Neural progenitor cell (in vitro differentiated cells): ENCODE measurements around the gene HSD11B1L. TPM values are rescaled to one million over a fixed set of nuclear protein-coding genes. Genes with fewer than 3 reads are reported as not detected.

ENCODE experiments used
- DNase-seq: peaks from one replicate; pipeline ENCODE4 v3.0.0-alpha.2; 2016; ENCODE audit warnings: low spot score
- H2AFZ ChIP-seq: fragments of 200-600 bp; sonication (generic); replicated peaks from 2 replicates; pipeline ENCODE4 v1.6.1; 2016; ENCODE audit warnings: antibody characterized with exemption
- H3F3A ChIP-seq: fragments of 200-600 bp; sonication (generic); 2 replicates; pipeline ENCODE4 v1.6.1; 2016; ENCODE audit warnings: antibody characterized with exemption, low read depth
- H3K27ac ChIP-seq: fragments of 200-600 bp; sonication (generic); 2 replicates; pipeline ENCODE4 v1.5.1; 2016; ENCODE audit warnings: mild to moderate bottlenecking
- H3K27me3 ChIP-seq: fragments of 200-600 bp; sonication (generic); 2 replicates; pipeline ENCODE4 v1.6.1; 2016; ENCODE audit warnings: mild to moderate bottlenecking, moderate library complexity
- H3K36me3 ChIP-seq: fragments of 200-600 bp; sonication (generic); 2 replicates; pipeline ENCODE4 v1.5.1; 2016
- H3K4me1 ChIP-seq: fragments of 200-600 bp; sonication (generic); 2 replicates; pipeline ENCODE4 v1.6.1; 2016; ENCODE audit warnings: mixed run types
- H3K4me2 ChIP-seq: fragments of 200-600 bp; sonication (generic); 2 replicates; pipeline ENCODE4 v1.6.1; 2016
- H3K4me3 ChIP-seq: fragments of 200-600 bp; sonication (generic); 2 replicates; pipeline ENCODE4 v1.5.1; 2016
- H3K79me2 ChIP-seq: fragments of 200-600 bp; sonication (generic); 2 replicates; pipeline ENCODE4 v1.6.1; 2016; ENCODE audit warnings: low read depth
- H3K9ac ChIP-seq: fragments of 200-600 bp; sonication (generic); 2 replicates; pipeline ENCODE4 v1.6.1; 2016
- H3K9me3 ChIP-seq: fragments of 200-600 bp; sonication (generic); 2 replicates; pipeline ENCODE4 v1.5.1; 2016; ENCODE audit warnings: low read depth
- H4K20me1 ChIP-seq: fragments of 200-600 bp; sonication (generic); 2 replicates; pipeline ENCODE4 v1.6.1; 2016; ENCODE audit warnings: low read depth
- H3K27ac Mint-ChIP-seq: 3 replicates; pipeline ENCODE4 v1.8.0; 2021; ENCODE audit warnings: mixed read lengths
- H3K27me3 Mint-ChIP-seq: 2 replicates; pipeline ENCODE4 v1.8.0; 2022; ENCODE audit warnings: low read depth, mild to moderate bottlenecking, inconsistent platforms, moderate library complexity, mixed read lengths; ENCODE audit not compliant: insufficient read depth
- H3K36me3 Mint-ChIP-seq: 3 replicates; pipeline ENCODE4 v1.8.0; 2021; ENCODE audit warnings: mixed read lengths
- H3K4me1 Mint-ChIP-seq: 3 replicates; pipeline ENCODE4 v1.8.0; 2021; ENCODE audit warnings: mixed read lengths
- H3K4me3 Mint-ChIP-seq: 3 replicates; pipeline ENCODE4 v1.8.0; 2021; ENCODE audit warnings: mild to moderate bottlenecking, moderate library complexity, mixed read lengths
- H3K9me3 Mint-ChIP-seq: 3 replicates; pipeline ENCODE4 v1.8.0; 2020; ENCODE audit warnings: mixed read lengths
- EZH2 ChIP-seq: fragments of 200-600 bp; sonication (generic); IDR thresholded peaks from 2 replicates; pipeline ENCODE4 v1.6.1; 2017; ENCODE audit warnings: antibody characterized with exemption, mild to moderate bottlenecking, moderate library complexity
- EZH2phosphoT487 ChIP-seq: fragments of 200-600 bp; sonication (generic); IDR thresholded peaks from 2 replicates; pipeline ENCODE4 v1.6.1; 2017; ENCODE audit warnings: antibody characterized with exemption
- total RNA-seq: library from RNA; depleted of rRNA; stranded (reverse); fragments of >200 nt; gene quantifications from 2 replicates; pipeline ENCODE4 v1.2.3, GENCODE V29; 2015; ENCODE audit warnings: low replicate concordance
- TF ChIP-seq, protein P1 (sequence below): fragments of 200-600 bp; sonication (generic); IDR thresholded peaks from 2 replicates; pipeline ENCODE4 v1.5.1; 2017; ENCODE audit warnings: antibody characterized with exemption, mild to moderate bottlenecking

Gene HSD11B1L
- total RNA-seq, 1 donor from 2014 or later = 7.7 TPM

DNA sequence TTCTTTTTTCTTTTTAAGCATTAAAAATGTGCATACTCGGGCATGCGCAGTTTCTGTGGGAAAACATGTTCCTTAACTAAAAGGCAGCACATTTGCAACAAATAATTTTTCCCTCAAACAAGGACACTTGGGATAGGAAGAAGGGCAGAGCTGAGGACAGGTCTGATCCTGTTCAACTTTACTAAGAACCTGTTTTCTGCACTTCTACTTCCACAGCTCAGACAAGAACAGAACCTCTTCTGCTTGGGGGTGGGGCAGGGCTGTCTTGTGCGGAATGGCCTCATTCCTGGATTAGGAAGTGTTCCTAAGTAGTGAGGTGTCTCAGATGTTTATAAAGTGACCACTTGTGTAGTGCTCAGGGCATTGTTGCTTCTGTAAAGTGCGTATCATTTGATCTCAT lies 39.7 kb upstream of the HSD11B1L start:
- Mint-ChIP-seq H3K27me3 (peaks cover 2% of the 10 kb centered on the region), H3K27ac (peak overlapping the region; percentile 12), H3K9me3 (no peaks in the 10 kb centered on the region), H3K4me1 (no peaks in the 10 kb centered on the region), H3K36me3 (peaks cover 30% of the 10 kb centered on the region), H3K4me3 (no peak overlapping the region)
- peaks cover 96% of the 10 kb centered on the region for H4K20me1 ChIP-seq
- no peak for TF ChIP-seq EZH2
- TF ChIP-seq, protein P1, sequence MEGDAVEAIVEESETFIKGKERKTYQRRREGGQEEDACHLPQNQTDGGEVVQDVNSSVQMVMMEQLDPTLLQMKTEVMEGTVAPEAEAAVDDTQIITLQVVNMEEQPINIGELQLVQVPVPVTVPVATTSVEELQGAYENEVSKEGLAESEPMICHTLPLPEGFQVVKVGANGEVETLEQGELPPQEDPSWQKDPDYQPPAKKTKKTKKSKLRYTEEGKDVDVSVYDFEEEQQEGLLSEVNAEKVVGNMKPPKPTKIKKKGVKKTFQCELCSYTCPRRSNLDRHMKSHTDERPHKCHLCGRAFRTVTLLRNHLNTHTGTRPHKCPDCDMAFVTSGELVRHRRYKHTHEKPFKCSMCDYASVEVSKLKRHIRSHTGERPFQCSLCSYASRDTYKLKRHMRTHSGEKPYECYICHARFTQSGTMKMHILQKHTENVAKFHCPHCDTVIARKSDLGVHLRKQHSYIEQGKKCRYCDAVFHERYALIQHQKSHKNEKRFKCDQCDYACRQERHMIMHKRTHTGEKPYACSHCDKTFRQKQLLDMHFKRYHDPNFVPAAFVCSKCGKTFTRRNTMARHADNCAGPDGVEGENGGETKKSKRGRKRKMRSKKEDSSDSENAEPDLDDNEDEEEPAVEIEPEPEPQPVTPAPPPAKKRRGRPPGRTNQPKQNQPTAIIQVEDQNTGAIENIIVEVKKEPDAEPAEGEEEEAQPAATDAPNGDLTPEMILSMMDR = no peak
- no peak overlapping the region for H3K27ac ChIP-seq
- peaks cover 100% of the 10 kb centered on the region for H3K79me2 ChIP-seq
- H3K36me3 ChIP-seq = peaks cover 4% of the 10 kb centered on the region
- no peak overlapping the region for H2AFZ ChIP-seq
- H3K4me3 ChIP-seq = no peak overlapping the region
- H3K27me3 ChIP-seq = no peaks in the 10 kb centered on the region
- no peak for DNase-seq
- H3F3A ChIP-seq = peaks cover 5% of the 10 kb centered on the region
- no peaks in the 10 kb centered on the region for H3K9me3 ChIP-seq
- H3K9ac ChIP-seq = no peak overlapping the region
- H3K4me2 ChIP-seq = no peak overlapping the region
- H3K4me1 ChIP-seq = no peaks in the 10 kb centered on the region

- no peak overlapping the region for H3K27ac ChIP-seq
- peaks cover 6% of the 10 kb centered on the region for H3K36me3 ChIP-seq
- H3K9me3 ChIP-seq = no peaks in the 10 kb centered on the region
- H2AFZ ChIP-seq = no peak overlapping the region
- no peak overlapping the region for H3K4me2 ChIP-seq
- H3K4me3 ChIP-seq = no peak overlapping the region
- H3K4me1 ChIP-seq = no peaks in the 10 kb centered on the region
- H3K9ac ChIP-seq = no peak overlapping the region
- peaks cover 100% of the 10 kb centered on the region for H3K79me2 ChIP-seq
- Mint-ChIP-seq H3K27ac (no peak overlapping the region), H3K36me3 (peaks cover 41% of the 10 kb centered on the region), H3K27me3 (peaks cover 2% of the 10 kb centered on the region), H3K9me3 (no peaks in the 10 kb centered on the region), H3K4me3 (no peak overlapping the region), H3K4me1 (no peaks in the 10 kb centered on the region)
- TF ChIP-seq EZH2 (no peak), EZH2phosphoT487 (no peak)
- TF ChIP-seq, protein P1 = no peak
- no peaks in the 10 kb centered on the region for H3K27me3 ChIP-seq
- no peak for DNase-seq
- H4K20me1 ChIP-seq = peaks cover 100% of the 10 kb centered on the region
- peaks cover 5% of the 10 kb centered on the region for H3F3A ChIP-seq
Measured at GRCh38 chr19:5642204-5642603, 38.6 kb upstream of the HSD11B1L start.

GRCh38 chr19:5643060-5643459 lies 37.8 kb upstream of the HSD11B1L start:
- Histone ChIP-seq H3K9ac (no peak overlapping the region), H3K4me1 (no peaks in the 10 kb centered on the region), H3K27ac (no peak overlapping the region), H3F3A (peaks cover 7% of the 10 kb centered on the region), H3K4me3 (no peak overlapping the region), H3K36me3 (peaks cover 13% of the 10 kb centered on the region), H3K27me3 (no peaks in the 10 kb centered on the region), H3K4me2 (no peak overlapping the region), H4K20me1 (peaks cover 97% of the 10 kb centered on the region), H3K9me3 (no peaks in the 10 kb centered on the region), H2AFZ (no peak overlapping the region), H3K79me2 (peaks cover 99% of the 10 kb centered on the region)
- H3K36me3 Mint-ChIP-seq = peaks cover 43% of the 10 kb centered on the region
- H3K4me1 Mint-ChIP-seq = no peaks in the 10 kb centered on the region
- H3K27me3 Mint-ChIP-seq = peaks cover 2% of the 10 kb centered on the region
- TF ChIP-seq, protein P1 = no peak
- TF ChIP-seq EZH2phosphoT487 (no peak), EZH2 (no peak)
- DNase-seq = no peak
- no peaks in the 10 kb centered on the region for H3K9me3 Mint-ChIP-seq
- no peak overlapping the region for H3K27ac Mint-ChIP-seq
- no peak overlapping the region for H3K4me3 Mint-ChIP-seq
